ENCODE measurements around the gene SIGLEC14.

DNA sequence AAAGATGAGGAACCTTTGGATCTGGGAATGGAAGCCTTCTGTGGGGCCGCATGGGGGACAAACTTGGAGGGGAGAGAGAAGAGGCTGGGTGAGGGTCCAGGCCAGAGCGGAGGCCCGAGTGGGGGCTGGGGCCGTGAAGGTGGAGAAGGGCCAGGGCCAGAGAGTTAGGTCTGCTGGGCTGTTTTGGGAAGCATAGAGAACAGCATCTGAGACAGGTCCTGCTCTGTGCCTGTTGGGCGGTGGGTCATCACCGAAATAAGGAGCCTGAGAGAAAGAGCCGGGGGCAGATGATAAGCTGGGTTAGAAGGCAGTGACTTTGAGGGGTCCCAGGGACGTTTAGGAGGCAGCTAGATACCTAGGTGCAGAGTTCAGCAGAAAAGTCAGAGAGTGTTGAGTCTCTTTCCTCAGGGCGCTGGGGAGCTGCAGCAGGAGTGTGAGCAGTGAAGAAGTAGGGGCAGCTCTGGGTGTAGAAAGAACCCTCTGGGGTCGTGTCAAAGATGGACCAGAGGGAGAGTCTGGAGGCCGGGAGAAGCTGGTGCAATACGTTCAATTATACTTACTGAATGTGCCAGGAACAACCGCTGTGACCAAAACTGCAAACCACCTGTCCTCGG, 49.2 kb upstream of the SIGLEC14 start:
- no peak for TF ChIP-seq TAF1 (IDR thresholded peaks at IDR 0.05; ENCODE audit: low read depth, low read length)
- TF ChIP-seq POLR2AphosphoS5 (IDR thresholded peaks at IDR 0.05; ENCODE audit: low read depth, low read length), result no peak
- TF ChIP-seq POLR2A (IDR thresholded peaks at IDR 0.05; ENCODE audit: low read depth, low read length), result no peak
- TF ChIP-seq SPI1 (IDR thresholded peaks at IDR 0.05; ENCODE audit: low read depth, low read length), result no peak
- TF ChIP-seq POU2F2 (IDR thresholded peaks at IDR 0.05; ENCODE audit: low read depth, low read length), result no peak
